ENCODE measurements around the gene WDR72.

The WDR72 gene

GRCh38 chr15:53534105-53534839 lies 225.2 kb downstream of the WDR72 start:
- DNase-seq (ENCODE audit: low spot score): no peak

- no peak for DNase-seq (ENCODE audit: low spot score)
Observed at GRCh38 chr15:53530761-53531160, 228.7 kb downstream of the WDR72 start.

- no peak for DNase-seq (ENCODE audit: low spot score)
Observed at GRCh38 chr15:53527996-53528395, 231.5 kb downstream of the WDR72 start.

- no peak for DNase-seq (ENCODE audit: low spot score)
Observed at GRCh38 chr15:53525894-53526293, 233.6 kb downstream of the WDR72 start.

- DNase-seq (ENCODE audit: low spot score): no peak
Observed at GRCh38 chr15:53522991-53523390, 236.5 kb downstream of the WDR72 start.

- no peak for DNase-seq (ENCODE audit: low spot score)
Observed at GRCh38 chr15:53520996-53521395, 238.5 kb downstream of the WDR72 start.

- no peak for DNase-seq (ENCODE audit: low spot score)
Observed at GRCh38 chr15:53513431-53513830, 246.0 kb downstream of the WDR72 start.

GRCh38 chr15:53512029-53512428 lies 247.4 kb downstream of the WDR72 start:
- DNase-seq (ENCODE audit: low spot score): no peak

GRCh38 chr15:53511175-53511574 lies 248.3 kb downstream of the WDR72 start:
- DNase-seq (ENCODE audit: low spot score): no peak

- no peak for DNase-seq (ENCODE audit: low spot score)
Observed at GRCh38 chr15:53506370-53506769, 253.1 kb downstream of the WDR72 start.

GRCh38 chr15:53498996-53499395 lies 260.5 kb downstream of the WDR72 start:
- DNase-seq (ENCODE audit: low spot score): no peak

GRCh38 chr15:53490341-53490740 lies 269.1 kb downstream of the WDR72 start:
- DNase-seq (ENCODE audit: low spot score): no peak

- no peak for DNase-seq (ENCODE audit: low spot score)
Observed at GRCh38 chr15:53482055-53482454, 277.4 kb downstream of the WDR72 start.

GRCh38 chr15:53477981-53478766 lies 281.3 kb downstream of the WDR72 start:
- DNase-seq (ENCODE audit: low spot score): no peak

GRCh38 chr15:53473886-53474285 lies 285.6 kb downstream of the WDR72 start:
- DNase-seq (ENCODE audit: low spot score): no peak

GRCh38 chr15:53473435-53473834 lies 286.0 kb downstream of the WDR72 start:
- DNase-seq (ENCODE audit: low spot score): no peak

- no peak for DNase-seq (ENCODE audit: low spot score)
Observed at GRCh38 chr15:53472883-53473282, 286.6 kb downstream of the WDR72 start.

- DNase-seq (ENCODE audit: low spot score): no peak
Observed at GRCh38 chr15:53472210-53472609, 287.3 kb downstream of the WDR72 start.

- no peak for DNase-seq (ENCODE audit: low spot score)
Observed at GRCh38 chr15:53470743-53471142, 288.7 kb downstream of the WDR72 start.

GRCh38 chr15:53469422-53469821 lies 290.0 kb downstream of the WDR72 start:
- no peak for DNase-seq (ENCODE audit: low spot score)
